Epithelial cell of proximal tubule (primary cell): Measurements from ENCODE around the gene HRH1. TPM values are rescaled to one million over a fixed set of nuclear protein-coding genes. Genes with fewer than 3 reads are reported as not detected.
A peak's percentile ranks its signal among the peaks of the same experiment; 100 is the strongest.

Source experiments
- DNase-seq: peaks from one replicate; pipeline ENCODE4 v3.0.0-alpha.2; 2011; ENCODE audit warnings: low read depth
- H3K4me3 ChIP-seq: 2 replicates; pipeline ENCODE4 v1.5.1; 2011; ENCODE audit warnings: low read depth, mild to moderate bottlenecking, low read length
- CTCF ChIP-seq: conservative IDR thresholded peaks from 2 replicates; pipeline ENCODE4 v1.5.1; 2012; ENCODE audit warnings: low read depth, mild to moderate bottlenecking, low read length
- total RNA-seq: library from RNA; depleted of rRNA; stranded (reverse); fragments of >200 nt; gene quantifications from 2 replicates; pipeline ENCODE4 v1.2.3, GENCODE V29; 2015

Gene HRH1
- total RNA-seq, 1 donor from 2014 or later = 3.1 TPM

- DNase-seq = peak; percentile 33
- H3K4me3 ChIP-seq = peak within 1 kb of the TSS; percentile 98
- no peak for TF ChIP-seq CTCF
These were observed 118.0 kb downstream of the HRH1 start, which contains the start of gene ATG7 for GRCh38 chr3:11271986-11272904. Gene ATG7, plus strand, starts transcription at chr3:11272397. Its CDS starts 26,299 bp downstream, at chr3:11298696.

GRCh38 chr3:11272906-11273574, 118.7 kb downstream of the HRH1 start:
- TF ChIP-seq CTCF = no peak
- peak overlapping the region; percentile 98 for H3K4me3 ChIP-seq
- no peak for DNase-seq

GRCh38 chr3:11273891-11274291, 119.6 kb downstream of the HRH1 start:
- no peak overlapping the region for H3K4me3 ChIP-seq
- no peak for DNase-seq

GRCh38 chr3:11274566-11275142, 120.4 kb downstream of the HRH1 start:
- TF ChIP-seq CTCF = no peak
- no peak overlapping the region for H3K4me3 ChIP-seq
- no peak for DNase-seq

More at GRCh38 chr3:11273891-11274291, 119.6 kb downstream of the HRH1 start:
- no peak for TF ChIP-seq CTCF

GRCh38 chr3:11275926-11276325, 121.6 kb downstream of the HRH1 start:
- no peak for DNase-seq
- no peak for TF ChIP-seq CTCF
- H3K4me3 ChIP-seq = no peak overlapping the region

GRCh38 chr3:11276901-11277300, 122.6 kb downstream of the HRH1 start:
- TF ChIP-seq CTCF = no peak
- H3K4me3 ChIP-seq = no peak overlapping the region
- DNase-seq = no peak
